Measurements from ENCODE around the gene MACROD1. TPM values are rescaled to one million over a fixed set of nuclear protein-coding genes. Genes with fewer than 3 reads are reported as not detected.

MACROD1 gene
- total RNA-seq, 1 donor from 2014 or later, result 8.9 TPM

GRCh38 chr11:64152841-64153691 is 12.8 kb downstream of the MACROD1 start:
- DNase-seq (ENCODE audit: low spot score), result peak; percentile 53

DNA sequence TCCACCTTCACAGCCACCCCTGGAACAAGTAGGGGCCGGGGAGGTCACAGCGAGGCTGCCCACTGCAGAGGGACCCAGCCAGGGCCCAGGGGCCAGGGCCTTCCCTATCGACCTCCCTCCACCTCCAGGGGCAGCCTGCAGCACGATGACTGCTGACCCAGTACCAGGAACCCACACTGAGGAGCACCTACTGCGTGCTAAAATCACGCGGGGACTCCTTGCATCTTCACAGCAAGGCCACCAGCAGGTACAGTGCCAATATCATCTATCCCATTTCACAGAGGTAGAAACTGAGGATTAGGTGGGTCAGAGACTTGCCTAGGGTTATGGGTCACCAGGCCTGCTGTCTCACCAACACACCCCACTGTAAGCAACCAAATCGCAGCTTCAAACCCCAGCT is 14.6 kb downstream of the MACROD1 start:
- no peak for DNase-seq (ENCODE audit: low spot score)

DNA sequence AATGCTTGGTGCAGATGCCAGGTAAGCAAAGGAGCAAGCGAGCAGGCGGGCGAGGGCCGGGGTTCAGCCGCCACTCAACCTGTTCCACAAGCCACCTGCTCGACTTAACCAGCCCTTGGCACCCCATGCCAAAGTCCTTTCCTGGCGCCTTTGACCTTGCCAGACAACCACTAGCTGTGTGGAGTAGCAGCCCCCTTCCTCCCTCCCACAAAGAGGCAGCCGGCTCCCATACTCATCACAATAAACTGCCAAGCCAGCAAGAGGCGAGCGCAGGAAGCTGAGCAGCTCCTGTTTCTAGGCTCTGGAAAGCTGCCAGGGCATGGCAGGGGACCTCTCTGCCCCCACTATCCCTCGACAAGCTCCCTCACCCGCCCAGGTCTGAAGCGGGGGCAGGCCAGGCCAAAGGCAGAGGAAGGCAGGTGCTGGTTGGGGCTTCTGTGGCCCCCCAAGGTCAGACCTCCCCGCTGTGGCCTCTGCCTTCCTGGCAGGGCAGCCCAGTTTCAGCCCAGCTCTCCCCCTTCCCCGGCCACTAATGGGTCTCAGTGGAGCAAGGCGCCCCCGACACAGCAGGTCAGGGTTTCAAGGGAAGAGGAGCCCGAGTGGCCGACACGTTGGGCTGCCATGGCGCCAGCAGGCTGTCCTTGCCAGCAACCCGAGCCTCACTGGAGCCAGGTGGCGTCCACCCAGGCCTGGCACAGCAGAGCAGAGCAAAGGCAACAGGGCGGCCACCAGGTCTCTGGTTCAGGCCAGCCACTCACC is 15.3 kb downstream of the MACROD1 start:
- DNase-seq (ENCODE audit: low spot score), result no peak

- DNase-seq (ENCODE audit: low spot score), result no peak
Measured at GRCh38 chr11:64150051-64150450, 15.9 kb downstream of the MACROD1 start.

GRCh38 chr11:64148917-64149617 is 16.8 kb downstream of the MACROD1 start:
- DNase-seq (ENCODE audit: low spot score), result no peak

DNA sequence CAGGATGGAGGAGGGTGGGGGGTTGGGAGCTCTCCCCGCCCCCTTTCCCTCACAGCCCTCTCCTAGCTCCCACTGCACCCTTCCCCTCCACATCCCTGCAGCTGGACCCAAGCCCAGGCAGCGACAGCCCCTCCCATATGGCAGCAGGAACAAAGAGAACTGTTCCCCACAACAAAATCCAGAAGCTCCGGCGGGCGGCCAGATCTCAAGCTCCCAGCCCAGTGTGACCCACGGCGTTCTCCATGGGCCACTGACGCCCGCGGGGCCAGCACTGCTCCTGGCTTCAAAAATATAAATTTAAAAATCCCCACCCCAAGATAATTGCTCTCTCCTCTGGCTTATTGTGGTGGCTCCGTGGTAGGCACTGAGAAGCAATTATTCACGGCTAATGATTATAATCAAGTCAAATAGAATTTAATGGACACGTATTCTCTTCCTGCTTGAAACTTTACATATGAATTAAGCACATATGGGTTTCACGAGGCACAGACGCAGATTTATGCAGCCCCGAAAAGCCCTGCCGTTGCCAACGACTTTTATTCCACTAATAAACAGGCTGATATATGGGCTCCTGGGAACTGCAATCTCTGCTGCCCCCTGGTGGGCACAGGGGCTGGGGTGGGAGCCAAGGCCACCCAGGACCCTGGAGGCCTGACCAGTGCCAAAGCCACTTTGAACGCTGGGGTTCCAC is 17.5 kb downstream of the MACROD1 start:
- DNase-seq (ENCODE audit: low spot score), result peak; percentile 85

DNA sequence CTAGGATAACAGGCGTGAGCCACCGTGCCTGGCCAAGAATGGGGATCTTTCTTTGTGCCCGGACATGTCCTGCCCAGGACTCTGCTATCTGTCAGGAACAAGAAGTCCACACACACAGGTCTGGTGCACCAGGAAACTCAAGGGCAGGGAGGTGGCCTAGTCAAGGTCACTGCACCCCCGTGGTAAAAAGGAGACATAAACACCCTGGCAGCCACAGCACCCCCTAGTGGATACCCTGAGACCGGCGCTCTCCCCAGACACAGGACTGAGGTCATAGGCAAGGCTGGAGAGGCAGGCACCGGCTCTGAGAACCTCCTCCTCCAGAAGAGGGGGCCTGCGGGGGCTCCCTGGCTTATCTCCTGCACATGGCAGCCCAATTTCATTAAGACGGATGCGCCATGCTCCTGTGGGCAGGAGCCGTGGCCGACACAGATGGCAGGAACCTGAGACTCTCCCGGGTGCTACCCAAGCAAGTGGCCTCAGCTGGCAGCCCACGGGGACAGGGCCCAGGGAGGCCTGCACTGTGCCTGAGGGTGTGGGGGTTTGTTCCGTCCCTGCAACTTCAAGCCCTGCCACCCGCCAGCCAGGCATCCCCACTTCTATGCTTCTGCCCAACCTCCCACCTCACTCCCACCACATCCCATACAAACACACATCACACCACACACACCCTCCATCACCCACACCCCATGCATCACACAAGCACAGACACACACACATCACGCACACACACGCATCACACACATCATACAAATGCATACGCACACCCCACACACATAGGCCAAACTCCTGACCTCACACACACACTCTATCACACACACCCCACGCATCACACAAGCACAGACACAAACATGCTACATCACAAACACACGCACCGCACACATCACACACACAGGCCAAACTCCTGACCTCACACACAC is 19.6 kb downstream of the MACROD1 start:
- no peak for DNase-seq (ENCODE audit: low spot score)

- DNase-seq (ENCODE audit: low spot score), result no peak
Measured at GRCh38 chr11:64144587-64145472, 21.1 kb downstream of the MACROD1 start.

DNA sequence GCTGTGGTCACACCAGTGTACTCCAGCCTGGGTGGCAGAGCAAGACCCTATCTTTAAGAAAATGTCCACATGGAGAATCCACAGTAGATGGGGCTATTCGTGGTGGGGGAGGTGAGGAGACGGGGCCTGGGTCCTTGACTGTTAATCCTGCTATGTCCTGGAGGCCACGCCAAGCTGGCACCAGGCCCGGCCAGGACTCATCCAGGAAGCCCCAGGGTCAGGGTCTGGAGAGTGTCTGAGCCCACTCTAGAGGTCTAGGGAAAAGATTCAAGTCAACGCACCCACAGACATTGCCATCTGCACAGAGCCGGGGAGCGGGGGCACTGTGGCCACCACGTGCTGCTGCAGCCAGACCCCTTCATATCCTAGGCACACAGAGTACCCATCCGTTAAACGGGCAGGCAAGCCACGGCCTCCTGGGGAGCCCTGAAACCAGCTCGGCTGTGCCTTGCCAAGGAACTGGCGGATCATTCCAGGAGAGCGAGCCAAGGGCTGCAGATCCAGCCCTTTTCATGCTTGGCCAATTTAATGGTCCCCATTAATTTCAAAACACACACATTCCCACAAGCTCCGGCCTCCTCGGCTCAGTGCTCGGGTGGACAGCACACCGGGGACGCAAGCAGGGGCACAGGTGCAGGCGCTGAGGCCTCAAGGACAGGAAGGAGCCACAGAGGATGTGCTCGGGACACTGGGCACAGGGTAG is 24.7 kb downstream of the MACROD1 start:
- DNase-seq (ENCODE audit: low spot score), result no peak

- no peak for DNase-seq (ENCODE audit: low spot score)
Measured at GRCh38 chr11:64140082-64140481, 25.8 kb downstream of the MACROD1 start.

DNA sequence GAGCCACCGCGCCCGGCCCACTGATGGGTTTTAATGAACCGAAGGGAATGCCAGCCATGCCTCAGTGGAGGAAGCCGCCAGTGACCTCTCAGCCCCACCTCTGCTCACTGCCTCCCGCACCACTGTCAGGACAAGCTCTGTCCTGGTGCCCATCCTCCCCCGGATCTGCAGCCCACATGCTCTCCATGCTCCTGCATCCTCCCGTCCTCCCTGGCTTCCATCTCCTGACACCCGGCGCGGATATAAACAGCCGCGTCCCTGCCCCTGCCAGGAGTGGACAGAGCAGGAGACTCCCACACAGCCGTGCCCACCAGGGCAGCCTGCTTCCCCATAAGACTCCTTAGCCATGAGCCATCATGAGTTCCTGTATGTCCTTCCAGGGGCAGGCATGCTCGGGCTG is 26.9 kb downstream of the MACROD1 start:
- no peak for DNase-seq (ENCODE audit: low spot score)

- no peak for DNase-seq (ENCODE audit: low spot score)
Measured at GRCh38 chr11:64138398-64138797, 27.5 kb downstream of the MACROD1 start.

- no peak for DNase-seq (ENCODE audit: low spot score)
Measured at GRCh38 chr11:64136765-64137441, 29.0 kb downstream of the MACROD1 start.

DNA sequence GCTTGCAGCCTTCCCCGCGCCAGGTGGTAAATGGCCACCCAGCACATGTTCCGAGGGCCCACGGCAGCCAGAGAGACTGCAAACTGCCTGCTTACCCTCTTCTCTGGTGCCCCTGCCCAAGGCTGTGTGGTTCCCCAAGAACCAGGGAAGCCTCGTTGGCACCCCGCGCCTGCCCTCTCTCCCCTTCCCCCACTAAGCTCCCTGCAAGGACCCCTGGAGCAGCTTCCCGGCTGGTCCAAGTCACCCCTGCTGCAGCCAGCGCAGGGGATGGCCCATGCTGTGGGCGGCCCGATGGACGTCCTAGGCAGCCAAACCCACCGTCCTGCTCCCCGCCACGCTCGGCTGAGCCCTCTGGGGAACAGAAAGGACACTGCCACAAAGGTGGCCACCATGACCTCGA is 30.2 kb downstream of the MACROD1 start:
- no peak for DNase-seq (ENCODE audit: low spot score)

GRCh38 chr11:64134963-64135362 is 30.9 kb downstream of the MACROD1 start:
- DNase-seq (ENCODE audit: low spot score), result no peak

DNA sequence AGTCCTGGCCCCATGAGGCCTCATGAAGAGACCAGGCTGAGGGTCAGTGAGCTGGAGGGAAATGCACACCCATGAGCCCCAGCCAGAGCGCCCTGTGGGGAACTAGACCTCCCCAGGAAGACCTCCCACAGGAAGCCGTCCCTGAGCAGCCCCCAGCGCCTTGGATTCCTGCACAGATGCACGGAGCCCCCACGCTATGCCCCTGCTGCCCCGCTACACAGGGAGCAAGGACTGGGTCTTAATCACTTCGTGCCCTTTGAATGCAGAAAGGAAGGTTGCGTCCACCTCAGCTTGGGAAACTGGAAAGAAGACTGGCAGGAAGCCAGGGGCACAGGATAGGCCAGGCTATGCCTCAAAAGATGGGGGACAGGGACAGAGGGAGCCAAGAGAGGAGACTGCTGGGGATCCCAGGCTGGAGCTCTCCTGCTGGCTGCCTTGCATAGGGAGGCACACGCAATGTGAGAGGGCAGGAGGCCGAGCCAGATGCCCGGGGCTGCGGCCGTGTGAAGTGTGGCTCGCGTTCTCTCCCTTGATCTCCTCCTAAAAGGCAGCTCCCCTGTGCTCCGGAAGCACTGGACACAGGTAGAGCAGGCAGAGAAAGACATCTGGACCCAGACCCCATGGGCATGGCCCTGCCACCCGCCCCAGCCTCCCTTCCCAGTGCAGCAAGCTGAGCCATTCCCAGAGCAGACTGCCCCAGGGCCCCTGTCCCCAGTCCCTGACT is 32.8 kb downstream of the MACROD1 start:
- DNase-seq (ENCODE audit: low spot score), result no peak

GRCh38 chr11:64132191-64132771 is 33.6 kb downstream of the MACROD1 start:
- no peak for DNase-seq (ENCODE audit: low spot score)
